Osteoblast (primary cell): ENCODE data around the gene KLHL2. TPM values are rescaled to one million over a fixed set of nuclear protein-coding genes. Genes with fewer than 3 reads are reported as not detected.

Source experiments
- DNase-seq: peaks from one replicate; pipeline ENCODE4 v3.0.0; 2011; ENCODE audit warnings: low spot score, mixed read lengths; ENCODE audit not compliant: insufficient read length; ENCODE audit errors: missing footprints
- H2AFZ ChIP-seq: 2 replicates; pipeline ENCODE4 v1.6.0; 2011; ENCODE audit warnings: mild to moderate bottlenecking, low read length
- H3K27ac ChIP-seq: 2 replicates; pipeline ENCODE4 v1.5.1; 2011; ENCODE audit warnings: mild to moderate bottlenecking, low read depth, low read length, moderate library complexity
- H3K27me3 ChIP-seq: 2 replicates; pipeline ENCODE4 v1.6.0; 2012; ENCODE audit warnings: mild to moderate bottlenecking, control low read depth, inconsistent platforms, low read length, moderate library complexity; ENCODE audit not compliant: insufficient read depth
- H3K36me3 ChIP-seq: 2 replicates; pipeline ENCODE4 v1.5.1; 2011; ENCODE audit warnings: mild to moderate bottlenecking, low read length, control low read depth, moderate library complexity; ENCODE audit not compliant: insufficient read depth
- H3K4me1 ChIP-seq: 2 replicates; pipeline ENCODE4 v1.5.1; 2011; ENCODE audit warnings: mild to moderate bottlenecking, low read length, control low read depth, moderate library complexity; ENCODE audit not compliant: insufficient read depth
- H3K4me2 ChIP-seq: 2 replicates; pipeline ENCODE4 v1.6.0; 2011; ENCODE audit warnings: mild to moderate bottlenecking, low read length; ENCODE audit not compliant: insufficient read depth
- H3K4me3 ChIP-seq: fragments of 200-600 bp; sonication (generic); 3 replicates; pipeline ENCODE4 v1.5.1; 2012; ENCODE audit warnings: mild to moderate bottlenecking, low read length, inconsistent platforms; ENCODE audit not compliant: insufficient read depth
- H3K79me2 ChIP-seq: 2 replicates; pipeline ENCODE4 v1.6.0; 2012; ENCODE audit warnings: mild to moderate bottlenecking, low read length, control low read depth, inconsistent platforms; ENCODE audit not compliant: insufficient read depth
- H3K9me3 ChIP-seq: 2 replicates; pipeline ENCODE4 v1.5.1; 2011; ENCODE audit warnings: low read depth, low read length, control low read depth
- H4K20me1 ChIP-seq: 2 replicates; pipeline ENCODE4 v1.6.0; 2012; ENCODE audit warnings: mild to moderate bottlenecking, low read length, control low read depth; ENCODE audit not compliant: insufficient read depth
- CTCF ChIP-seq: IDR thresholded peaks from 2 replicates; pipeline ENCODE4 v1.5.1; 2011; ENCODE audit warnings: mild to moderate bottlenecking, low read depth, low read length, moderate library complexity; ENCODE audit errors: extremely low read depth
- total RNA-seq: library from RNA; depleted of rRNA; stranded (reverse); fragments of >200 nt; gene quantifications from 2 replicates; pipeline ENCODE4 v1.2.3, GENCODE V29; 2012

Gene KLHL2
- total RNA-seq, 1 donor = 13.4 TPM

DNA sequence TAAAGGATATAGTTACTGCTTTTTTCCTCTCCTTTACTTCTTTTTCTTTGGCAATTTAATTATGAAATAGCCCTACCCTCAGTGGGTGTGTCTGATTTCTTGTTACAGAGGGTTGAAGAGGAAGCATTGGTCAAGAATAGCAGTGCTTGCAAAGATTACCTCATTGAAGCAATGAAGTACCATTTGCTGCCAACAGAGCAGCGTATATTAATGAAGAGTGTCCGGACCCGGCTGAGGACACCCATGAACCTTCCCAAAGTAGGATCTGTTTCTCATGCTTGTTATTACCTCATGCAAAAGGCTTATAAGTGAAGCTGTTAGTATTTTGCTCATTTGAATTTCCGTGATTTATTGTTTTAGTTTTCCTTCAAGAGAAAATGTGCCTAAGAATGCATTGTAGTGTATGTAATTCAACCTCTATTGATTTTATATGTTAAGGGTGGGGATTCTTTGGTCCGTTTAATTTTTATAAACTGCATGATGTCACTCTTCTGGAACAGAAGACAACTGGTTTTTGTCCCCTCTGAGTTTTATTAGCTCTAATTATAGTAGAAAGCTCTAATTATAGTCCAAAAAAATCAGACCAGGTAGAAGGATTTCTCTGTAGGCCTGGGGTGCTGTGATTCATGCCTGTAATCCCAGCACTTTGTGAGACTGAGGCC, 92.2 kb downstream of the KLHL2 start:
- Histone ChIP-seq H3K9me3 (no peaks in the 10 kb centered on the region), H3K27ac (no peak overlapping the region), H3K27me3 (no peaks in the 10 kb centered on the region), H3K4me1 (peaks cover 4% of the 10 kb centered on the region), H3K4me2 (no peak overlapping the region), H2AFZ (no peak overlapping the region), H4K20me1 (no peaks in the 10 kb centered on the region), H3K79me2 (no peaks in the 10 kb centered on the region), H3K4me3 (no peak overlapping the region), H3K36me3 (no peaks in the 10 kb centered on the region)
- DNase-seq = no peak
- TF ChIP-seq CTCF = no peak

GRCh38 chr4:165301833-165302232, 94.5 kb downstream of the KLHL2 start:
- peak overlapping the region; percentile 73 for H3K4me3 ChIP-seq
- H3K4me1 ChIP-seq = peaks cover 4% of the 10 kb centered on the region
- no peaks in the 10 kb centered on the region for H3K79me2 ChIP-seq
- no peaks in the 10 kb centered on the region for H4K20me1 ChIP-seq
- no peak for TF ChIP-seq CTCF
- H3K27ac ChIP-seq = no peak overlapping the region
- no peaks in the 10 kb centered on the region for H3K27me3 ChIP-seq
- no peaks in the 10 kb centered on the region for H3K36me3 ChIP-seq
- peak overlapping the region; percentile 67 for H2AFZ ChIP-seq
- peak overlapping the region; percentile 87 for H3K4me2 ChIP-seq
- no peaks in the 10 kb centered on the region for H3K9me3 ChIP-seq
- DNase-seq = peak; percentile 66

- Histone ChIP-seq H2AFZ (no peak overlapping the region), H3K9me3 (no peaks in the 10 kb centered on the region), H3K79me2 (no peaks in the 10 kb centered on the region), H3K4me2 (no peak overlapping the region), H3K36me3 (no peaks in the 10 kb centered on the region), H3K4me3 (no peak overlapping the region), H3K27me3 (no peaks in the 10 kb centered on the region), H4K20me1 (no peaks in the 10 kb centered on the region), H3K27ac (no peak overlapping the region), H3K4me1 (peaks cover 4% of the 10 kb centered on the region)
- no peak for TF ChIP-seq CTCF
- DNase-seq = no peak
Measured at GRCh38 chr4:165302658-165303057, 95.3 kb downstream of the KLHL2 start.

GRCh38 chr4:165308166-165308565, 100.8 kb downstream of the KLHL2 start:
- TF ChIP-seq CTCF = no peak
- H3K4me3 ChIP-seq = no peak overlapping the region
- peaks cover 12% of the 10 kb centered on the region for H3K4me1 ChIP-seq
- H3K79me2 ChIP-seq = no peaks in the 10 kb centered on the region
- no peaks in the 10 kb centered on the region for H3K27me3 ChIP-seq
- no peaks in the 10 kb centered on the region for H3K36me3 ChIP-seq
- no peaks in the 10 kb centered on the region for H4K20me1 ChIP-seq
- peak overlapping the region; percentile 52 for H3K27ac ChIP-seq
- H3K4me2 ChIP-seq = peak overlapping the region; percentile 61
- H2AFZ ChIP-seq = peak overlapping the region; percentile 58
- DNase-seq = peak; percentile 51
- no peaks in the 10 kb centered on the region for H3K9me3 ChIP-seq
